Mesenchymal stem cell (in vitro differentiated cells and primary cell): ENCODE data around the gene CCDC87.
"Not testable (repeated sequence)": the region's sequence is repeated elsewhere in the genome, so short reads cannot be mapped to it uniquely, and the experiment has no call there.

Experiments used
- DNase-seq: peaks from one replicate; pipeline ENCODE4 v3.0.0-alpha.2; 2013
- H2AFZ ChIP-seq: one replicate; pipeline ENCODE4 v1.6.1; 2013; ENCODE audit warnings: low read depth, mild to moderate bottlenecking, control low read depth, inconsistent platforms, low read length, moderate library complexity
- H2AK5ac ChIP-seq: 2 replicates; pipeline ENCODE4 v1.6.1; 2013; ENCODE audit warnings: low read length, moderate library complexity, mild to moderate bottlenecking, inconsistent platforms; ENCODE audit not compliant: severe bottlenecking
- H2BK120ac ChIP-seq: one replicate; pipeline ENCODE4 v1.6.1; 2013; ENCODE audit warnings: low read depth, mild to moderate bottlenecking, inconsistent platforms, low read length, moderate library complexity
- H2BK12ac ChIP-seq, 2 experiments: one replicate each; pipeline ENCODE4 v1.6.1; 2013; ENCODE audit warnings: inconsistent platforms in 2 of 2, low read length in 2 of 2, mild to moderate bottlenecking in 2 of 2, moderate library complexity in 2 of 2, control low read depth in 1 of 2
- H2BK15ac ChIP-seq: one replicate; pipeline ENCODE4 v1.6.1; 2013; ENCODE audit warnings: mild to moderate bottlenecking, low read depth, inconsistent platforms; ENCODE audit not compliant: poor library complexity, severe bottlenecking
- H2BK5ac ChIP-seq: 2 replicates; pipeline ENCODE4 v1.6.1; 2013; ENCODE audit warnings: low read depth, mild to moderate bottlenecking, low read length, control low read depth, inconsistent platforms; ENCODE audit not compliant: poor library complexity, severe bottlenecking
- H3K14ac ChIP-seq, 2 experiments: one replicate each; pipeline ENCODE4 v1.6.1; 2013; ENCODE audit warnings: inconsistent platforms in 2 of 2, low read length in 2 of 2, control low read depth in 1 of 2, mild to moderate bottlenecking in 1 of 2, moderate library complexity in 1 of 2
- H3K18ac ChIP-seq, 2 experiments: one replicate each; pipeline ENCODE4 v1.6.1; 2013; ENCODE audit warnings: inconsistent platforms in 2 of 2, low read length in 2 of 2, control low read depth in 1 of 2, low read depth in 1 of 2, mild to moderate bottlenecking in 1 of 2
- H3K23ac ChIP-seq, 2 experiments: one replicate each; pipeline ENCODE4 v1.6.1; 2013; ENCODE audit warnings: inconsistent platforms in 2 of 2, low read length in 2 of 2, mild to moderate bottlenecking in 2 of 2, moderate library complexity in 2 of 2, control low read depth in 1 of 2
- H3K27ac ChIP-seq: 2 replicates; pipeline ENCODE4 v1.5.1; 2013; ENCODE audit warnings: mild to moderate bottlenecking, moderate library complexity, low read length, control low read depth, inconsistent platforms; ENCODE audit not compliant: poor library complexity, severe bottlenecking
- H3K27me3 ChIP-seq, 2 experiments: 2 replicates each; pipeline versions ENCODE4 v1.6.1 to v1.7.0; 2013; ENCODE audit warnings: low read length in 2 of 2, mild to moderate bottlenecking in 2 of 2, moderate library complexity in 2 of 2, control low read depth in 1 of 2, inconsistent platforms in 1 of 2; ENCODE audit not compliant: control insufficient read depth in 1 of 2, insufficient read depth in 1 of 2
- H3K36me3 ChIP-seq, 2 experiments: 2 replicates each; pipeline versions ENCODE4 v1.6.1 to v1.7.0; 2013; ENCODE audit warnings: low read length in 2 of 2, control low read depth in 1 of 2, inconsistent platforms in 1 of 2, low read depth in 1 of 2, mild to moderate bottlenecking in 1 of 2; ENCODE audit not compliant: insufficient read depth in 2 of 2, control insufficient read depth in 1 of 2
- H3K4ac ChIP-seq, 2 experiments: one replicate each; pipeline ENCODE4 v1.6.1; 2013; ENCODE audit warnings: inconsistent platforms in 2 of 2, low read length in 2 of 2, mild to moderate bottlenecking in 2 of 2, moderate library complexity in 2 of 2, control low read depth in 1 of 2, low read depth in 1 of 2
- H3K4me1 ChIP-seq: 2 replicates; pipeline ENCODE4 v1.6.1; 2013; ENCODE audit warnings: low read depth, low read length, control low read depth; ENCODE audit not compliant: control insufficient read depth, insufficient read depth
- H3K4me2 ChIP-seq: 2 replicates; pipeline ENCODE4 v1.6.1; 2013; ENCODE audit warnings: low read length, mild to moderate bottlenecking, inconsistent platforms; ENCODE audit not compliant: poor library complexity, severe bottlenecking
- H3K4me3 ChIP-seq, 2 experiments: 2 replicates each; pipeline versions ENCODE4 v1.5.1 to v1.7.0; 2013; ENCODE audit warnings: low read length in 2 of 2, mild to moderate bottlenecking in 2 of 2, control low read depth in 1 of 2, low read depth in 1 of 2; ENCODE audit not compliant: insufficient read depth in 1 of 2
- H3K79me1 ChIP-seq: replicated peaks from 2 replicates; pipeline ENCODE4 v1.6.1; 2013; ENCODE audit warnings: mild to moderate bottlenecking, control low read depth, low read length, inconsistent platforms; ENCODE audit not compliant: poor library complexity, severe bottlenecking
- H3K9ac ChIP-seq: 2 replicates; pipeline ENCODE4 v1.7.0; 2013; ENCODE audit warnings: mild to moderate bottlenecking, low read length, moderate library complexity
- H3K9me3 ChIP-seq: 2 replicates; pipeline ENCODE4 v1.7.0; 2013; ENCODE audit warnings: mild to moderate bottlenecking, low read length; ENCODE audit not compliant: control insufficient read depth
- H4K8ac ChIP-seq: one replicate; pipeline ENCODE4 v1.6.1; 2013; ENCODE audit warnings: inconsistent platforms, mild to moderate bottlenecking, low read length, moderate library complexity
- H4K91ac ChIP-seq: one replicate; pipeline ENCODE4 v1.6.1; 2013; ENCODE audit warnings: mild to moderate bottlenecking, low read length, inconsistent platforms
- WGBS: methylation state at CpG from one replicate; pipeline ENCODE4 v1.1.7; 2013; ENCODE audit warnings: mixed read lengths; 5-methylcytosine and 5-hydroxymethylcytosine counted together

The CCDC87 gene

GRCh38 chr11:66543263-66544107, 49.4 kb downstream of the CCDC87 start:
- peak overlapping the region; percentile 25 for H3K4me2 ChIP-seq
- H3K4ac ChIP-seq = no peak overlapping the region
- H4K8ac ChIP-seq = peak overlapping the region; percentile 86
- H2BK120ac ChIP-seq = no peak overlapping the region
- H3K79me1 ChIP-seq = peaks cover 17% of the 10 kb centered on the region
- no peak overlapping the region for H3K18ac ChIP-seq
- peaks cover 0 to 15% of the 10 kb centered on the region in 2 experiments for H3K27me3 ChIP-seq
- DNase-seq = peak; percentile 69
- H3K9ac ChIP-seq = peak overlapping the region; percentile 37
- no peak overlapping the region for H3K14ac ChIP-seq
- no peak overlapping the region for H3K27ac ChIP-seq
- no peak overlapping the region for H2AK5ac ChIP-seq
- H3K9me3 ChIP-seq = no peaks in the 10 kb centered on the region
- no peak overlapping the region for H3K4me3 ChIP-seq
- no peak overlapping the region for H3K23ac ChIP-seq
- H3K4me1 ChIP-seq = peaks cover 24% of the 10 kb centered on the region
- H4K91ac ChIP-seq = peak overlapping the region; percentile 59
- no peak overlapping the region for H2BK12ac ChIP-seq
- 39% methylated on average over 26 of the region's 26 CpGs for WGBS
- H3K36me3 ChIP-seq = peaks cover 27 to 40% of the 10 kb centered on the region in 2 experiments
- peak overlapping the region; percentile 1 for H2AFZ ChIP-seq
- H2BK5ac ChIP-seq = no peak overlapping the region
- no peak overlapping the region for H2BK15ac ChIP-seq

DNA sequence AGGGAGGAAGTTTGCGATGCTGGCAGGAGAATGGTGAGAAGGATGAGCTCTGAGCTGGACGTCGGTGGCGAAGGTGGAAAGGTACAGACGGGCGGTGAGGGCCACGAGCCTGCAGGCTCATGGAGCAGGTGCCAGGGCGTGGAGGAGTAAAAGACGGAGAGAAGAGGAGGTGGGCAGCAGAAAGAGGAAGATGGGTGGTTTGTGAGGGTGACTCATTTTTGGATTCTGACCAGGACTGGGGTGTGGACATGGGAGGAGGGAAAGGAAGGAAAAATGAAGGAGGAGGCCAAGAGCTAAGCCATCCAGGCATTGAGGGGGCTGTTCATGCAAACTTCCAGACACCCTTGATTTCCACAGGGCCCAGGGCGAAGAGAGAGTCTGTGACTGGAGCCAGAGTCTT, 50.5 kb downstream of the CCDC87 start:
- no peak overlapping the region for H3K4me3 ChIP-seq
- no peak overlapping the region for H2BK15ac ChIP-seq
- H4K8ac ChIP-seq = no peak overlapping the region
- H2AFZ ChIP-seq = no peak overlapping the region
- 92% methylated on average over 10 of the region's 10 CpGs for WGBS
- no peak overlapping the region for H3K27ac ChIP-seq
- H3K27me3 ChIP-seq = peaks cover 0 to 9% of the 10 kb centered on the region in 2 experiments
- H3K79me1 ChIP-seq = peaks cover 17% of the 10 kb centered on the region
- peak overlapping the region; percentile 59 for H3K9ac ChIP-seq
- peaks cover 27 to 42% of the 10 kb centered on the region in 2 experiments for H3K36me3 ChIP-seq
- no peak overlapping the region for H2BK12ac ChIP-seq
- no peak overlapping the region for H4K91ac ChIP-seq
- no peak overlapping the region for H2BK5ac ChIP-seq
- no peak overlapping the region for H2AK5ac ChIP-seq
- no peak overlapping the region for H3K23ac ChIP-seq
- peaks cover 24% of the 10 kb centered on the region for H3K4me1 ChIP-seq
- H2BK120ac ChIP-seq = no peak overlapping the region
- H3K4me2 ChIP-seq = no peak overlapping the region
- no peak overlapping the region for H3K14ac ChIP-seq
- H3K18ac ChIP-seq = no peak overlapping the region
- no peak for DNase-seq
- no peaks in the 10 kb centered on the region for H3K9me3 ChIP-seq
- H3K4ac ChIP-seq = no peak overlapping the region

GRCh38 chr11:66541892-66542291, 51.0 kb downstream of the CCDC87 start:
- no peak overlapping the region for H2BK12ac ChIP-seq
- H3K14ac ChIP-seq = no peak overlapping the region
- 98% methylated on average over 4 of the region's 4 CpGs for WGBS
- H4K8ac ChIP-seq = no peak overlapping the region
- H2BK120ac ChIP-seq = no peak overlapping the region
- peaks cover 0 to 4% of the 10 kb centered on the region in 2 experiments for H3K27me3 ChIP-seq
- H3K79me1 ChIP-seq = peaks cover 17% of the 10 kb centered on the region
- no peak overlapping the region for H2BK15ac ChIP-seq
- peak overlapping the region; percentile 59 for H3K9ac ChIP-seq
- no peak overlapping the region for H3K23ac ChIP-seq
- no peak overlapping the region for H3K4me2 ChIP-seq
- H2BK5ac ChIP-seq = no peak overlapping the region
- H4K91ac ChIP-seq = no peak overlapping the region
- H3K4ac ChIP-seq = no peak overlapping the region
- H3K27ac ChIP-seq = no peak overlapping the region
- no peak overlapping the region for H3K18ac ChIP-seq
- H3K36me3 ChIP-seq = peaks cover 28 to 47% of the 10 kb centered on the region in 2 experiments
- no peak for DNase-seq
- peaks cover 20% of the 10 kb centered on the region for H3K4me1 ChIP-seq
- H3K9me3 ChIP-seq = no peaks in the 10 kb centered on the region
- no peak overlapping the region for H2AFZ ChIP-seq
- H2AK5ac ChIP-seq = no peak overlapping the region
- no peak overlapping the region for H3K4me3 ChIP-seq

DNA sequence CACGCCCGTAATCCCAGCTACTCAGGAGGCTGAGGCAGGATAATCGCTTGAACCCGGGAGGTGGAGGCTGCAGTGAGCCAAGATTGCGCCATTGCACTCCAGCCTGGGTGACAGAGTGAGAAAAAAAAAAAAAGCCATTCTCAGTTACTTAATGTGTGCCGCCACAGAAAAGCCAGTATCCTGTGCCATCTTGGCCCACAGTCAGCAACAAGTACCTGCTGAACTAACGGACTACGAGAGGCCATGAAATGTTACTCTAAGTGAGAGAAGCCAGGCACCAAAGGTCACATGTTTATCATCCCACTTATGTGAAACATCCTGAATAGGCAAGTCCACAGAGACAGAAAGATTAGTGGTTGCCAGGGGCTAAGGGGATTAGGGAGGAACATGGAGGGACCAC, 52.3 kb downstream of the CCDC87 start:
- not testable (repeated sequence) for H3K4me3 ChIP-seq, H2BK15ac ChIP-seq, H3K27ac ChIP-seq, H3K27me3 ChIP-seq, H4K8ac ChIP-seq, H3K9ac ChIP-seq, H2AK5ac ChIP-seq, H4K91ac ChIP-seq, H3K14ac ChIP-seq, H3K4me2 ChIP-seq, H3K9me3 ChIP-seq, H3K23ac ChIP-seq, H2BK12ac ChIP-seq, H2BK120ac ChIP-seq, H2BK5ac ChIP-seq, H2AFZ ChIP-seq, H3K4ac ChIP-seq, DNase-seq, H3K18ac ChIP-seq
- peaks cover 17% of the 10 kb centered on the region for H3K79me1 ChIP-seq
- H3K36me3 ChIP-seq = peaks cover 39 to 51% of the 10 kb centered on the region in 2 experiments
- 91% methylated on average over 8 of the region's 8 CpGs for WGBS
- peaks cover 13% of the 10 kb centered on the region for H3K4me1 ChIP-seq
